CD4-positive, alpha-beta memory T cell (primary cell): ENCODE measurements around the gene ARMCX1. TPM values are rescaled to one million over a fixed set of nuclear protein-coding genes. Genes with fewer than 3 reads are reported as not detected.
"Not testable (repeated sequence)": the region's sequence is repeated elsewhere in the genome, so short reads cannot be mapped to it uniquely, and the experiment has no call there.

Experiments used
- CTCF ChIA-PET: fragments of 350-600 bp; sonication (Branson Sonifier 250); formaldehyde crosslinking; loops from one replicate; lab custom pipeline; 2021; ENCODE audit warnings: inconsistent platforms; ENCODE audit not compliant: partially characterized antibody; lab: Charles Lee
- POLR2A ChIA-PET: fragments of 350-600 bp; sonication (Branson Sonifier 250); formaldehyde crosslinking; loops from one replicate; lab custom pipeline; 2021; ENCODE audit not compliant: partially characterized antibody; lab: Charles Lee
- DNase-seq, 5 donors: peaks; one replicate each; pipeline versions ENCODE4 v3.0.0 to v3.0.0-alpha.2; 2020 to 2022; ENCODE audit warnings: mixed read lengths in 1 of 5
- H3K27ac ChIP-seq: one replicate; pipeline ENCODE4 v1.7.0; 2013; ENCODE audit warnings: low read depth, low read length
- H3K27me3 ChIP-seq: 2 replicates; pipeline ENCODE4 v1.7.0; 2013; ENCODE audit warnings: mild to moderate bottlenecking, low read length, moderate library complexity; ENCODE audit not compliant: insufficient read depth
- H3K36me3 ChIP-seq: 2 replicates; pipeline ENCODE4 v1.7.0; 2013; ENCODE audit warnings: mild to moderate bottlenecking, low read length, moderate library complexity; ENCODE audit not compliant: insufficient read depth
- H3K4me1 ChIP-seq: 2 replicates; pipeline ENCODE4 v1.7.0; 2013; ENCODE audit warnings: mild to moderate bottlenecking, low read length, moderate library complexity; ENCODE audit not compliant: insufficient read depth
- H3K4me3 ChIP-seq, 2 donors: one replicate each; pipeline ENCODE4 v1.7.0; 2013; ENCODE audit warnings: low read length in 2 of 2, mild to moderate bottlenecking in 1 of 2
- H3K9me3 ChIP-seq, 2 donors: one replicate each; pipeline ENCODE4 v1.7.0; 2013; ENCODE audit warnings: low read length in 2 of 2, control low read depth in 1 of 2; ENCODE audit not compliant: control insufficient read depth in 1 of 2
- H3K27ac Mint-ChIP-seq, 7 donors: one replicate each; pipeline ENCODE4 v1.8.0; 2020 to 2021; ENCODE audit warnings: mixed read lengths in 7 of 7, mild to moderate bottlenecking in 6 of 7, inconsistent platforms in 3 of 7, moderate library complexity in 3 of 7
- H3K27me3 Mint-ChIP-seq, 2 donors: one replicate each; pipeline ENCODE4 v1.8.0; 2020 to 2021; ENCODE audit warnings: mixed read lengths in 2 of 2
- H3K36me3 Mint-ChIP-seq, 2 donors: one replicate each; pipeline ENCODE4 v1.8.0; 2020 to 2021; ENCODE audit warnings: mixed read lengths in 2 of 2, inconsistent platforms in 1 of 2, mild to moderate bottlenecking in 1 of 2
- H3K4me1 Mint-ChIP-seq, 4 donors: one replicate each; pipeline ENCODE4 v1.8.0; 2020 to 2021; ENCODE audit warnings: mixed read lengths in 4 of 4, mild to moderate bottlenecking in 1 of 4
- H3K4me3 Mint-ChIP-seq, 8 donors: one replicate each; pipeline ENCODE4 v1.8.0; 2020 to 2021; ENCODE audit warnings: mixed read lengths in 8 of 8, mild to moderate bottlenecking in 7 of 8, moderate library complexity in 6 of 8, inconsistent platforms in 3 of 8
- H3K9me3 Mint-ChIP-seq, 8 donors: one replicate each; pipeline ENCODE4 v1.8.0; 2020 to 2021; ENCODE audit warnings: mixed read lengths in 8 of 8, mild to moderate bottlenecking in 5 of 8, inconsistent platforms in 3 of 8, moderate library complexity in 1 of 8
- intact Hi-C: fragments of 100-400 bp; cut with micrococcal nuclease; formaldehyde crosslinking; loops from one replicate; pipeline ENCODE4 v1.15.1; 2023
- polyA plus RNA-seq, 2 donors: library from polyadenylated mRNA; unstranded; fragments of 300-500 nt; fragmentation: Illumina TruSeq; gene quantifications; one replicate each; pipeline ENCODE4 v1.2.3, GENCODE V29; 2021
- total RNA-seq, 2 experiments: library from RNA; stranded (reverse); gene quantifications; one replicate each; pipeline ENCODE4 v1.2.3, GENCODE V29; 2021

Gene ARMCX1
- total RNA-seq, result under 1 TPM; 0.39 to 0.44 TPM
- polyA plus RNA-seq, result under 1 TPM in 1 of 2 donors, not detected in 1; 0.32 TPM

GRCh38 chrX:101550362-101550750, at the start of gene ARMCX1:
TSS of gene ARMCX1 (plus strand) at chrX:101550547. CDS start at chrX:101552931, 2,384 bp downstream.
- no peak within 1 kb of the TSS for H3K4me3 ChIP-seq

GRCh38 chrX:101502929-101503328, 47.4 kb upstream of the ARMCX1 start:
- DNase-seq, CTCF ChIA-PET, H3K4me1 ChIP-seq: not testable (repeated sequence)

More at GRCh38 chrX:101550362-101550750, at the start of gene ARMCX1:
- Histone ChIP-seq H3K4me1 (no peaks in the 10 kb centered on the region), H3K9me3 (no peaks in the 10 kb centered on the region), H3K27me3 (no peaks in the 10 kb centered on the region), H3K27ac (no peak within 1 kb of the TSS), H3K36me3 (no peaks in the 10 kb centered on the region)
- Mint-ChIP-seq H3K27ac (peak within 1 kb of the TSS in 1 of 7 donors; percentile 2), H3K4me3 (peak within 1 kb of the TSS; percentile 11 to 80 (median 75)), H3K9me3 (no peaks in the 10 kb centered on the region), H3K4me1 (peaks cover 3 to 17% (median 7%) of the 10 kb centered on the region in 4 donors), H3K27me3 (peaks cover 3 to 16% of the 10 kb centered on the region in 2 donors), H3K36me3 (no peaks in the 10 kb centered on the region)
- peak in 1 of 5 donors; percentile 4 for DNase-seq
- intact Hi-C loops, result no loop called here
- ChIA-PET CTCF (no interaction called here), POLR2A (no interaction called here)

GRCh38 chrX:101507372-101507771, 43.0 kb upstream of the ARMCX1 start:
- Histone ChIP-seq H3K36me3 (no peaks in the 10 kb centered on the region), H3K9me3 (no peaks in the 10 kb centered on the region), H3K4me1 (no peaks in the 10 kb centered on the region), H3K27me3 (no peaks in the 10 kb centered on the region), H3K27ac (no peak overlapping the region), H3K4me3 (no peak overlapping the region)
- no peak overlapping the region for H3K4me3 Mint-ChIP-seq
- ChIA-PET POLR2A (no interaction called here), CTCF (no interaction called here)
- H3K27me3 Mint-ChIP-seq, result no peaks in the 10 kb centered on the region
- H3K4me1 Mint-ChIP-seq, result no peaks in the 10 kb centered on the region
- peaks cover 3 to 4% of the 10 kb centered on the region in 2 donors for H3K36me3 Mint-ChIP-seq
- intact Hi-C loops, result no loop called here
- H3K27ac Mint-ChIP-seq, result no peak overlapping the region
- DNase-seq, result no peak
- H3K9me3 Mint-ChIP-seq, result no peaks in the 10 kb centered on the region

More at GRCh38 chrX:101502929-101503328, 47.4 kb upstream of the ARMCX1 start:
- H3K27me3 Mint-ChIP-seq, H3K36me3 Mint-ChIP-seq, H3K27me3 ChIP-seq, H3K27ac Mint-ChIP-seq, H3K4me3 ChIP-seq, H3K9me3 ChIP-seq, intact Hi-C loops, H3K27ac ChIP-seq, H3K4me1 Mint-ChIP-seq, POLR2A ChIA-PET, H3K4me3 Mint-ChIP-seq, H3K9me3 Mint-ChIP-seq, H3K36me3 ChIP-seq: not testable (repeated sequence)

- no peak overlapping the region for H3K4me3 Mint-ChIP-seq
- Histone ChIP-seq H3K27me3 (no peaks in the 10 kb centered on the region), H3K36me3 (no peaks in the 10 kb centered on the region), H3K4me3 (no peak overlapping the region), H3K27ac (no peak overlapping the region), H3K9me3 (no peaks in the 10 kb centered on the region), H3K4me1 (no peaks in the 10 kb centered on the region)
- no peak for DNase-seq
- intact Hi-C loops, result no loop called here
- ChIA-PET POLR2A (no interaction called here), CTCF (no interaction called here)
- no peaks in the 10 kb centered on the region for H3K9me3 Mint-ChIP-seq
- no peak overlapping the region for H3K27ac Mint-ChIP-seq
- H3K27me3 Mint-ChIP-seq, result no peaks in the 10 kb centered on the region
- H3K36me3 Mint-ChIP-seq, result peaks cover 4% of the 10 kb centered on the region in 2 donors
- H3K4me1 Mint-ChIP-seq, result no peaks in the 10 kb centered on the region
These were observed 42.4 kb upstream of the ARMCX1 start for GRCh38 chrX:101507986-101508385.

- Histone ChIP-seq H3K4me3 (no peak overlapping the region), H3K4me1 (no peaks in the 10 kb centered on the region), H3K27ac (no peak overlapping the region), H3K27me3 (no peaks in the 10 kb centered on the region), H3K36me3 (no peaks in the 10 kb centered on the region), H3K9me3 (no peaks in the 10 kb centered on the region)
- ChIA-PET CTCF (no interaction called here), POLR2A (no interaction called here)
- Mint-ChIP-seq H3K4me3 (no peak overlapping the region), H3K27ac (no peak overlapping the region), H3K9me3 (peaks cover 0 to 26% (median 3%) of the 10 kb centered on the region in 8 donors), H3K4me1 (no peaks in the 10 kb centered on the region), H3K27me3 (no peaks in the 10 kb centered on the region), H3K36me3 (no peaks in the 10 kb centered on the region)
- no peak for DNase-seq
- intact Hi-C loops, result no loop called here
These were observed 19.4 kb upstream of the ARMCX1 start for GRCh38 chrX:101530944-101531343.

GRCh38 chrX:101539116-101539515, 11.2 kb upstream of the ARMCX1 start:
- no peaks in the 10 kb centered on the region for H3K36me3 Mint-ChIP-seq
- DNase-seq, result no peak
- Histone ChIP-seq H3K9me3 (no peaks in the 10 kb centered on the region), H3K27me3 (no peaks in the 10 kb centered on the region), H3K4me3 (no peak overlapping the region), H3K4me1 (no peaks in the 10 kb centered on the region), H3K36me3 (no peaks in the 10 kb centered on the region), H3K27ac (no peak overlapping the region)
- H3K4me3 Mint-ChIP-seq, result no peak overlapping the region
- H3K27ac Mint-ChIP-seq, result no peak overlapping the region
- intact Hi-C loops, result no loop called here
- no peaks in the 10 kb centered on the region for H3K27me3 Mint-ChIP-seq
- CTCF ChIA-PET, result no interaction called here
- H3K9me3 Mint-ChIP-seq, result peaks cover 0 to 2% (median 0%) of the 10 kb centered on the region in 8 donors
- H3K4me1 Mint-ChIP-seq, result no peaks in the 10 kb centered on the region
- POLR2A ChIA-PET, result no interaction called here

GRCh38 chrX:101550751-101551379, 518 bp downstream of the ARMCX1 start:
- Mint-ChIP-seq H3K27me3 (peaks cover 3 to 16% of the 10 kb centered on the region in 2 donors), H3K4me1 (peaks cover 3 to 17% (median 7%) of the 10 kb centered on the region in 4 donors), H3K27ac (no peak overlapping the region), H3K36me3 (no peaks in the 10 kb centered on the region), H3K9me3 (no peaks in the 10 kb centered on the region), H3K4me3 (peak overlapping the region; percentile 11 to 80 (median 72))
- ChIA-PET CTCF (no interaction called here), POLR2A (no interaction called here)
- H3K4me3 ChIP-seq, result no peak overlapping the region
- H3K27ac ChIP-seq, result no peak overlapping the region
- DNase-seq, result no peak
- H3K27me3 ChIP-seq, result no peaks in the 10 kb centered on the region
- H3K4me1 ChIP-seq, result no peaks in the 10 kb centered on the region
- intact Hi-C loops, result no loop called here
- H3K9me3 ChIP-seq, result no peaks in the 10 kb centered on the region
- no peaks in the 10 kb centered on the region for H3K36me3 ChIP-seq
